Esophagus mucosa (tissue), 1 donor: ENCODE results near the gene TMEM164. TPM values are rescaled to one million over a fixed set of nuclear protein-coding genes. Genes with fewer than 3 reads are reported as not detected.

Experiments used
- ATAC-seq: fragments of 200-7000 bp; cut with Tn5 transposase; one replicate; pipeline ENCODE4 v1.9.1; 2020
- total RNA-seq: library from RNA; stranded (reverse); gene quantifications from one replicate; pipeline ENCODE4 v1.2.4, GENCODE V29; 2023
- donor health status: DM: yes; HTN: yes; CAD: no.

Gene TMEM164
- total RNA-seq, 1 donor from 2014 or later = 22.4 TPM

GRCh38 chrX:110215411-110215810, 212.5 kb downstream of the TMEM164 start:
- no peak for ATAC-seq

GRCh38 chrX:110216027-110216426, 213.1 kb downstream of the TMEM164 start:
- no peak for ATAC-seq

- ATAC-seq = no peak
Measured at GRCh38 chrX:110218591-110218990, 215.7 kb downstream of the TMEM164 start.

- peak; percentile 37 for ATAC-seq
Measured at GRCh38 chrX:110219920-110220319, 217.0 kb downstream of the TMEM164 start.

- ATAC-seq = no peak
Measured at GRCh38 chrX:110222497-110223257, 219.8 kb downstream of the TMEM164 start.

GRCh38 chrX:110224926-110225617, 222.2 kb downstream of the TMEM164 start:
- ATAC-seq = no peak

- no peak for ATAC-seq
Measured at GRCh38 chrX:110226931-110227330, 224.0 kb downstream of the TMEM164 start.
